ENCODE measurements around the gene LRRC8C. TPM values are rescaled to one million over a fixed set of nuclear protein-coding genes. Genes with fewer than 3 reads are reported as not detected.

The LRRC8C gene
- total RNA-seq, 2 donors from 2014 or later: 2.0 to 12.4 TPM

GRCh38 chr1:89697383-89697782, 64.5 kb downstream of the LRRC8C start:
- Histone ChIP-seq H3K4me3 (no peak overlapping the region), H3K27me3 (replicated peaks; ENCODE audit: insufficient read depth) (no peaks in the 10 kb centered on the region), H3K27ac (no peak overlapping the region), H3K9me3 (no peaks in the 10 kb centered on the region), H3K36me3 (no peaks in the 10 kb centered on the region), H3K4me1 (replicated peaks) (no peaks in the 10 kb centered on the region)
- 24% methylated on average over 1 of the region's 1 CpG for WGBS
- intact Hi-C loops (cut with DNase I): no loop called here
- DNase-seq (ENCODE audit: low spot score): no peak
- TF ChIP-seq POLR2A (IDR thresholded peaks at IDR 0.05) (no peak), CTCF (IDR thresholded peaks at IDR 0.05) (no peak), POLR2AphosphoS5 (IDR thresholded peaks at IDR 0.05) (no peak)

GRCh38 chr1:89698020-89698560, 65.2 kb downstream of the LRRC8C start:
- Histone ChIP-seq H3K9me3 (no peaks in the 10 kb centered on the region), H3K4me3 (no peak overlapping the region), H3K4me1 (replicated peaks) (no peaks in the 10 kb centered on the region), H3K36me3 (no peaks in the 10 kb centered on the region), H3K27me3 (replicated peaks; ENCODE audit: insufficient read depth) (no peaks in the 10 kb centered on the region), H3K27ac (no peak overlapping the region)
- TF ChIP-seq POLR2A (IDR thresholded peaks at IDR 0.05) (no peak), CTCF (IDR thresholded peaks at IDR 0.05) (no peak), POLR2AphosphoS5 (IDR thresholded peaks at IDR 0.05) (no peak)
- DNase-seq (ENCODE audit: low spot score): no peak
- intact Hi-C loops (cut with DNase I): no loop called here
- WGBS: 20% methylated on average over 3 of the region's 3 CpGs

GRCh38 chr1:89698624-89699023, 65.7 kb downstream of the LRRC8C start:
- 8% methylated on average over 1 of the region's 1 CpG for WGBS
- H3K27ac ChIP-seq: no peak overlapping the region

GRCh38 chr1:89699451-89699986, 66.6 kb downstream of the LRRC8C start:
- 96% methylated on average over 4 of the region's 4 CpGs for WGBS

More at GRCh38 chr1:89698624-89699023, 65.7 kb downstream of the LRRC8C start:
- TF ChIP-seq POLR2A (IDR thresholded peaks at IDR 0.05) (no peak), POLR2AphosphoS5 (IDR thresholded peaks at IDR 0.05) (peak; percentile 61), CTCF (IDR thresholded peaks at IDR 0.05) (no peak)
- Histone ChIP-seq H3K4me3 (no peak overlapping the region), H3K9me3 (no peaks in the 10 kb centered on the region), H3K36me3 (no peaks in the 10 kb centered on the region), H3K27me3 (replicated peaks; ENCODE audit: insufficient read depth) (no peaks in the 10 kb centered on the region), H3K4me1 (replicated peaks) (no peaks in the 10 kb centered on the region)
- peak; percentile 11 for DNase-seq (ENCODE audit: low spot score)
- intact Hi-C loops (cut with DNase I): no loop called here

More at GRCh38 chr1:89699451-89699986, 66.6 kb downstream of the LRRC8C start:
- Histone ChIP-seq H3K27me3 (replicated peaks; ENCODE audit: insufficient read depth) (no peaks in the 10 kb centered on the region), H3K27ac (no peak overlapping the region), H3K9me3 (no peaks in the 10 kb centered on the region), H3K4me3 (no peak overlapping the region), H3K4me1 (replicated peaks) (no peaks in the 10 kb centered on the region), H3K36me3 (no peaks in the 10 kb centered on the region)
- intact Hi-C loops (cut with DNase I): no loop called here
- TF ChIP-seq CTCF (IDR thresholded peaks at IDR 0.05) (no peak), POLR2AphosphoS5 (IDR thresholded peaks at IDR 0.05) (no peak), POLR2A (IDR thresholded peaks at IDR 0.05) (no peak)
- DNase-seq (ENCODE audit: low spot score): no peak
